Neural cell (in vitro differentiated cells): ENCODE measurements around the gene WNT3A.

Source experiments
- CTCF ChIP-seq: fragments of 450-650 bp; IDR thresholded peaks from 2 replicates; pipeline ENCODE4 v1.5.1; 2014; ENCODE audit warnings: antibody characterized with exemption, mild to moderate bottlenecking, moderate library complexity; ENCODE audit not compliant: poor library complexity, severe bottlenecking
- EP300 ChIP-seq: fragments of 450-650 bp; conservative IDR thresholded peaks from 2 replicates; pipeline ENCODE4 v1.6.1; 2014; ENCODE audit warnings: antibody characterized with exemption, mild to moderate bottlenecking, moderate library complexity; ENCODE audit not compliant: poor library complexity, severe bottlenecking
- EZH2 ChIP-seq: fragments of 200-600, 300-800 bp; shearing (Covaris generic), sonication (generic); IDR thresholded peaks from 2 replicates; pipeline ENCODE4 v1.6.1; 2014; ENCODE audit warnings: antibody characterized with exemption, low read length, borderline replicate concordance, mild to moderate bottlenecking; ENCODE audit not compliant: insufficient read depth, poor library complexity, severe bottlenecking

DNA sequence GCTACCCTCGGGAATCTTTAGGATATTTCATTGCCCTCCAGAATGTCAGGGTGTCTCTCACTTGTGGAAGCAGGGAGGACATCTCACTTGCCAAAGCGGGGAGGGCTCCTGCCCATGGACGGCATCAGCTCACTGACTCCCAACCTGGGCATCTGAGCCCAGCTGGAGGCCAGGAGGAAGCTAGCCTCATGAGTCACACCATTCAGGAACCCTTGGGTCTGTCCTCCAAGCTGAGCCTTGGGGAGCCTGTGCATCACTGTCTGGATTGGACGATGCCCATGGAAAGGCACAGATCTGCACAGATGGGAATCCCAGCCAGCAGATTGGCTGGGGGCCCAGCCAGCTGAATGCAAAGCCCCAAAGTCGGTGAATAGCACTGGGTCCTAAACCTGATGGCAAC, 25.2 kb downstream of the WNT3A start:
- TF ChIP-seq EZH2 (no peak), CTCF (no peak), EP300 (no peak)
